Measurements from ENCODE around the gene NRP1. TPM values are rescaled to one million over a fixed set of nuclear protein-coding genes. Genes with fewer than 3 reads are reported as not detected.
A peak's percentile ranks its signal among the peaks of the same experiment; 100 is the strongest.

Gene NRP1
- total and polyA plus RNA-seq, 4 donors: 18.5 to 188 (median 71.7) TPM

GRCh38 chr10:33334805-33335550, 511 bp upstream of the NRP1 start:
- Histone ChIP-seq H3K36me3 (ENCODE audit: control insufficient read depth in 4 of 4, insufficient read depth in 4 of 4, low read length in 4 of 4) (peaks cover 0 to 7% (median 2%) of the 10 kb centered on the region in 4 donors), H3K4me3 (peak overlapping the region; percentile 72), H3K4me1 (ENCODE audit: control insufficient read depth in 5 of 5, insufficient read depth in 5 of 5, low read length in 5 of 5) (peaks cover 0 to 32% (median 4%) of the 10 kb centered on the region in 5 donors), H3K9ac (ENCODE audit: insufficient read depth in 1 of 2, low read length in 2 of 2) (peak overlapping the region in 1 of 2 donors; percentile 42), H3K27me3 (ENCODE audit: control insufficient read depth in 3 of 3, insufficient read depth in 3 of 3, low read length in 2 of 3) (no peaks in the 10 kb centered on the region), H3K27ac (ENCODE audit: low read depth in 1 of 2, low read length in 1 of 2) (peak overlapping the region; percentile 86 to 94), H3K9me3 (ENCODE audit: control insufficient read depth in 4 of 4, insufficient read depth in 3 of 4, low read length in 3 of 4) (no peaks in the 10 kb centered on the region)
- no peak for TF ChIP-seq CTCF (IDR thresholded peaks at IDR 0.05; ENCODE audit: control extremely low read depth, extremely low read depth)
- DNase-seq (peak; percentile 93 to 96 (median 96)), ATAC-seq (ENCODE audit: insufficient read depth, low FRiP score) (peak; percentile 71)
- WGBS, 2 donors: 1% methylated on average over 51 to 68 of the region's 68 CpGs

- ATAC-seq (ENCODE audit: insufficient read depth, low FRiP score) (no peak), DNase-seq (peak in 2 of 3 donors; percentile 48 to 62)
- H3K4me3 ChIP-seq: peak overlapping the region; percentile 77
- WGBS, 2 donors: 12 to 14% methylated on average over 7 of the region's 7 CpGs
- H3K27me3 ChIP-seq (ENCODE audit: control insufficient read depth in 3 of 3, insufficient read depth in 3 of 3, low read length in 2 of 3): no peaks in the 10 kb centered on the region
- H3K27ac ChIP-seq (ENCODE audit: low read depth in 1 of 2, low read length in 1 of 2): peak overlapping the region; percentile 94
- peak overlapping the region; percentile 85 to 94 for H3K9ac ChIP-seq (ENCODE audit: insufficient read depth in 1 of 2, low read length in 2 of 2)
- TF ChIP-seq CTCF (IDR thresholded peaks at IDR 0.05; ENCODE audit: control extremely low read depth, extremely low read depth): no peak
- peaks cover 0 to 42% (median 11%) of the 10 kb centered on the region in 5 donors for H3K4me1 ChIP-seq (ENCODE audit: control insufficient read depth in 5 of 5, insufficient read depth in 5 of 5, low read length in 5 of 5)
- no peaks in the 10 kb centered on the region for H3K9me3 ChIP-seq (ENCODE audit: control insufficient read depth in 4 of 4, insufficient read depth in 3 of 4, low read length in 3 of 4)
- peaks cover 1 to 22% (median 10%) of the 10 kb centered on the region in 4 donors for H3K36me3 ChIP-seq (ENCODE audit: control insufficient read depth in 4 of 4, insufficient read depth in 4 of 4, low read length in 4 of 4)
Measured at GRCh38 chr10:33333260-33334101, 986 bp downstream of the NRP1 start.

GRCh38 chr10:33332183-33333065, 2.0 kb downstream of the NRP1 start:
- Histone ChIP-seq H3K27ac (ENCODE audit: low read depth in 1 of 2, low read length in 1 of 2) (peak overlapping the region; percentile 55 to 94), H3K9me3 (ENCODE audit: control insufficient read depth in 4 of 4, insufficient read depth in 3 of 4, low read length in 3 of 4) (no peaks in the 10 kb centered on the region), H3K27me3 (ENCODE audit: control insufficient read depth in 3 of 3, insufficient read depth in 3 of 3, low read length in 2 of 3) (no peaks in the 10 kb centered on the region), H3K9ac (ENCODE audit: insufficient read depth in 1 of 2, low read length in 2 of 2) (peak overlapping the region; percentile 85 to 94), H3K36me3 (ENCODE audit: control insufficient read depth in 4 of 4, insufficient read depth in 4 of 4, low read length in 4 of 4) (peaks cover 1 to 27% (median 15%) of the 10 kb centered on the region in 4 donors), H3K4me3 (peak overlapping the region; percentile 28), H3K4me1 (ENCODE audit: control insufficient read depth in 5 of 5, insufficient read depth in 5 of 5, low read length in 5 of 5) (peaks cover 0 to 40% (median 10%) of the 10 kb centered on the region in 5 donors)
- TF ChIP-seq CTCF (IDR thresholded peaks at IDR 0.05; ENCODE audit: control extremely low read depth, extremely low read depth): no peak
- 40 to 55% methylated on average over 5 of the region's 5 CpGs for WGBS, 2 donors
- ATAC-seq (ENCODE audit: insufficient read depth, low FRiP score): no peak
- peak; percentile 27 to 94 (median 92) for DNase-seq

All from lung (tissue), 12 donors.